H9 (cell line): ENCODE data around the gene CD163L1. TPM values are rescaled to one million over a fixed set of nuclear protein-coding genes. Genes with fewer than 3 reads are reported as not detected.

Experiments used
- DNase-seq: peaks from one replicate; pipeline ENCODE4 v3.0.0-alpha.2; 2017
- H2AFZ ChIP-seq: one replicate; pipeline ENCODE4 v1.6.1; 2013; ENCODE audit warnings: mild to moderate bottlenecking, low read length, control low read depth, moderate library complexity
- H2AK5ac ChIP-seq: 2 replicates; pipeline ENCODE4 v1.6.1; 2013; ENCODE audit warnings: low read length, control low read depth, mixed read lengths; ENCODE audit not compliant: insufficient read length
- H2BK120ac ChIP-seq: one replicate; pipeline ENCODE4 v1.6.1; 2013; ENCODE audit warnings: low read depth, mild to moderate bottlenecking, low read length, control low read depth, inconsistent platforms; ENCODE audit not compliant: poor library complexity, severe bottlenecking
- H2BK12ac ChIP-seq: 2 replicates; pipeline ENCODE4 v1.6.1; 2013; ENCODE audit warnings: low read length, control low read depth, mixed read lengths, low read depth; ENCODE audit not compliant: insufficient read length
- H2BK15ac ChIP-seq: 2 replicates; pipeline ENCODE4 v1.6.1; 2013; ENCODE audit warnings: low read depth, low read length, control low read depth
- H2BK20ac ChIP-seq: one replicate; pipeline ENCODE4 v1.6.1; 2013; ENCODE audit warnings: low read depth, mild to moderate bottlenecking, low read length, control low read depth, inconsistent platforms; ENCODE audit not compliant: poor library complexity, severe bottlenecking
- H2BK5ac ChIP-seq: 2 replicates; pipeline ENCODE4 v1.6.1; 2013; ENCODE audit warnings: low read length, control low read depth, mixed read lengths; ENCODE audit not compliant: insufficient read length
- H3K14ac ChIP-seq: 2 replicates; pipeline ENCODE4 v1.6.1; 2013; ENCODE audit warnings: low read length, control low read depth; ENCODE audit not compliant: insufficient read depth
- H3K18ac ChIP-seq: 2 replicates; pipeline ENCODE4 v1.6.1; 2013; ENCODE audit warnings: low read depth, mild to moderate bottlenecking, mixed read lengths, low read length, control low read depth; ENCODE audit not compliant: insufficient read length
- H3K23ac ChIP-seq: 2 replicates; pipeline ENCODE4 v1.6.1; 2013; ENCODE audit warnings: low read length, control low read depth, mixed read lengths, low read depth; ENCODE audit not compliant: insufficient read length
- H3K23me2 ChIP-seq: 2 replicates; pipeline ENCODE4 v1.6.1; 2013; ENCODE audit warnings: low read depth, mild to moderate bottlenecking, mixed read lengths, low read length, control low read depth; ENCODE audit not compliant: insufficient read length, poor library complexity, severe bottlenecking
- H3K27ac ChIP-seq: 2 replicates; pipeline ENCODE4 v1.5.1; 2013; ENCODE audit warnings: low read length, control low read depth, mixed read lengths, low read depth; ENCODE audit not compliant: insufficient read length
- H3K27me3 ChIP-seq: 2 replicates; pipeline ENCODE4 v1.6.1; 2013; ENCODE audit warnings: low read length, control low read depth, inconsistent platforms; ENCODE audit not compliant: insufficient read depth
- H3K4ac ChIP-seq: 2 replicates; pipeline ENCODE4 v1.6.1; 2013; ENCODE audit warnings: low read depth, mild to moderate bottlenecking, control low read depth, inconsistent platforms, low read length, moderate library complexity
- H3K4me1 ChIP-seq: 2 replicates; pipeline ENCODE4 v1.6.1; 2013; ENCODE audit warnings: low read length, control low read depth, inconsistent platforms; ENCODE audit not compliant: insufficient read depth
- H3K4me2 ChIP-seq: 2 replicates; pipeline ENCODE4 v1.6.1; 2013; ENCODE audit warnings: low read length, control low read depth, mixed read lengths; ENCODE audit not compliant: insufficient read length, insufficient read depth
- H3K56ac ChIP-seq: 2 replicates; pipeline ENCODE4 v1.6.1; 2013; ENCODE audit warnings: low read depth, mild to moderate bottlenecking, mixed read lengths, low read length, control low read depth; ENCODE audit not compliant: insufficient read length
- H3K79me1 ChIP-seq: 2 replicates; pipeline ENCODE4 v1.6.1; 2013; ENCODE audit warnings: low read depth, mild to moderate bottlenecking, moderate library complexity, low read length, control low read depth, inconsistent platforms; ENCODE audit not compliant: insufficient read depth, poor library complexity, severe bottlenecking
- H3K79me2 ChIP-seq: 2 replicates; pipeline ENCODE4 v1.6.1; 2013; ENCODE audit warnings: low read length, control low read depth, inconsistent platforms; ENCODE audit not compliant: insufficient read depth
- H3K9ac ChIP-seq: 2 replicates; pipeline ENCODE4 v1.6.1; 2013; ENCODE audit warnings: low read length, control low read depth, mixed read lengths; ENCODE audit not compliant: insufficient read length; ENCODE audit errors: extremely low read depth
- H3K9me3 ChIP-seq: one replicate; pipeline ENCODE4 v1.6.1; 2013; ENCODE audit warnings: low read depth, low read length, inconsistent platforms; ENCODE audit not compliant: control insufficient read depth
- H3T11ph ChIP-seq: one replicate; pipeline ENCODE4 v1.6.1; 2013; ENCODE audit warnings: mild to moderate bottlenecking, low read length, control low read depth, inconsistent platforms
- H4K20me1 ChIP-seq: one replicate; pipeline ENCODE4 v1.6.1; 2013; ENCODE audit not compliant: control insufficient read depth, insufficient read length, insufficient read depth
- H4K5ac ChIP-seq: 2 replicates; pipeline ENCODE4 v1.6.1; 2013; ENCODE audit warnings: low read depth, mild to moderate bottlenecking, mixed read lengths, low read length, control low read depth; ENCODE audit not compliant: insufficient read length
- H4K8ac ChIP-seq: replicated peaks from 2 replicates; pipeline ENCODE4 v1.6.1; 2013; ENCODE audit warnings: low read length, control low read depth, mixed read lengths, low read depth; ENCODE audit not compliant: insufficient read length
- H4K91ac ChIP-seq: 2 replicates; pipeline ENCODE4 v1.6.1; 2013; ENCODE audit warnings: low read depth, mild to moderate bottlenecking, moderate library complexity, mixed read lengths, low read length, control low read depth; ENCODE audit not compliant: insufficient read length
- H3K27ac Mint-ChIP-seq, 3 experiments: 2 replicates in 2 of 3; 3 replicates in 1 of 3; pipeline ENCODE4 v1.8.0; 2020 to 2021; ENCODE audit warnings: mixed read lengths in 3 of 3, mild to moderate bottlenecking in 1 of 3, moderate library complexity in 1 of 3
- H3K27me3 Mint-ChIP-seq: 2 replicates; pipeline ENCODE4 v1.8.0; 2021; ENCODE audit warnings: low read depth, mild to moderate bottlenecking, moderate library complexity, mixed read lengths
- H3K36me3 Mint-ChIP-seq, 3 experiments: 2 replicates in 2 of 3; 3 replicates in 1 of 3; pipeline ENCODE4 v1.8.0; 2020 to 2021; ENCODE audit warnings: low read depth in 3 of 3, mixed read lengths in 3 of 3; ENCODE audit not compliant: insufficient read depth in 1 of 3
- H3K4me1 Mint-ChIP-seq, 2 experiments: 2 replicates each; pipeline ENCODE4 v1.8.0; 2020; ENCODE audit warnings: mixed read lengths in 2 of 2
- H3K4me3 Mint-ChIP-seq, 2 experiments: 2 replicates in 1 of 2; 3 replicates in 1 of 2; pipeline ENCODE4 v1.8.0; 2020 to 2021; ENCODE audit warnings: mild to moderate bottlenecking in 2 of 2, mixed read lengths in 2 of 2, moderate library complexity in 1 of 2
- H3K9me3 Mint-ChIP-seq, 2 experiments: 2 replicates in 1 of 2; 3 replicates in 1 of 2; pipeline ENCODE4 v1.8.0; 2020; ENCODE audit warnings: mild to moderate bottlenecking in 2 of 2, mixed read lengths in 2 of 2, moderate library complexity in 1 of 2
- CTCF ChIP-seq: fragments of 200-600 bp; sonication (generic); conservative IDR thresholded peaks from 3 replicates; pipeline ENCODE4 v1.8.0; 2021; ENCODE audit warnings: antibody characterized with exemption, mild to moderate bottlenecking
- WGBS: extraction: QIAGEN DNeasy Blood & Tissue Kit; methylation state at CpG from one replicate; pipeline ENCODE4 v1.1.7; 2013; ENCODE audit warnings: missing lambda C conversion rate, low lambda C conversion rate, mixed read lengths; ENCODE audit not compliant: insufficient read length; ENCODE audit errors: extremely low coverage; 5-methylcytosine and 5-hydroxymethylcytosine counted together
- total RNA-seq: library from RNA; stranded (reverse); gene quantifications from 2 replicates; pipeline ENCODE4 v1.2.1, GENCODE V29; 2021

Gene CD163L1
- total RNA-seq, 1 experiment from 2014 or later, result 0.39 TPM

DNA sequence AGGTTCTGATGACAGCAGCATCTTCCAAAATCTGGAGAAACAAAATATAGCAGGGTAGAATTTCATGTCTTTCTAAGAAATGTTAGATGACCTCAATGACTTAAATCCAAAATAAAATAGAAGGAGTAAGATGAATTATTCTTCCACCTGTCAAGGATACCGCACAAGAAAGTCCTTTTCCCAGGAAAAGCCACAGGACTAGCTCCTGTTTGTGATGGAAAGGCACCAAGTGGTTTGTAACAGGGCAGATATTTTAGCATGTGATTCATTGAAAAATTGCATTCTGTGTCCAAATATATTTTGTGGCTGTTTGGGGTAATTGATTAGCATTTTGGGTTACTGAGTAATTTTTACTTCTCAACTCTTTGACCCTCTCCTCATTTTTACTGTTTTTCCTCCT, 2.7 kb downstream of the CD163L1 start:
- H3K27me3 ChIP-seq, result no peaks in the 10 kb centered on the region
- no peak overlapping the region for H4K91ac ChIP-seq
- TF ChIP-seq CTCF, result no peak
- Mint-ChIP-seq H3K9me3 (peaks cover 0 to 15% of the 10 kb centered on the region in 2 experiments; a peak in 3 of 5 replicates), H3K4me3 (no peak overlapping the region), H3K36me3 (peaks cover 0 to 15% (median 14%) of the 10 kb centered on the region in 3 experiments; a peak in 5 of 7 replicates), H3K4me1 (peaks cover 5% of the 10 kb centered on the region in 2 experiments; a peak in 3 of 4 replicates), H3K27ac (no peak overlapping the region), H3K27me3 (peaks cover 27% of the 10 kb centered on the region)
- H3K4ac ChIP-seq, result no peak overlapping the region
- WGBS, result no CpG with 5 or more reads among the region's 1 CpG
- H3T11ph ChIP-seq, result no peak overlapping the region
- no peaks in the 10 kb centered on the region for H3K79me2 ChIP-seq
- H2BK15ac ChIP-seq, result no peak overlapping the region
- no peaks in the 10 kb centered on the region for H3K9me3 ChIP-seq
- no peaks in the 10 kb centered on the region for H3K79me1 ChIP-seq
- H3K27ac ChIP-seq, result no peak overlapping the region
- no peak overlapping the region for H4K8ac ChIP-seq
- H3K18ac ChIP-seq, result no peak overlapping the region
- no peak overlapping the region for H2BK5ac ChIP-seq
- no peaks in the 10 kb centered on the region for H4K20me1 ChIP-seq
- H3K23ac ChIP-seq, result no peak overlapping the region
- no peak overlapping the region for H2BK20ac ChIP-seq
- H3K23me2 ChIP-seq, result no peaks in the 10 kb centered on the region
- H2AFZ ChIP-seq, result no peak overlapping the region
- no peak overlapping the region for H3K14ac ChIP-seq
- no peak overlapping the region for H3K4me2 ChIP-seq
- H2AK5ac ChIP-seq, result no peak overlapping the region
- H3K9ac ChIP-seq, result no peak overlapping the region
- no peak overlapping the region for H2BK12ac ChIP-seq
- no peak overlapping the region for H3K56ac ChIP-seq
- no peaks in the 10 kb centered on the region for H3K4me1 ChIP-seq
- no peak overlapping the region for H4K5ac ChIP-seq
- H2BK120ac ChIP-seq, result no peak overlapping the region
- no peak for DNase-seq
